IMR-90 (cell line): ENCODE data around the gene NDUFB5. TPM values are rescaled to one million over a fixed set of nuclear protein-coding genes. Genes with fewer than 3 reads are reported as not detected.

ENCODE experiments used
- ATAC-seq: fragments of 200-7000 bp; cut with Tn5 transposase; 2 replicates; pipeline ENCODE4 v1.9.1; 2020; ENCODE audit warnings: low read depth, mild to moderate bottlenecking, moderate library complexity
- BruUV-seq: library from RNA; stranded (reverse); fragments of 400-500 nt; replicated peaks from 2 replicates; lab custom pipeline; 2021; lab: Mats Ljungman, UMichigan
- CTCF ChIA-PET: fragments of 300-600 bp; formaldehyde crosslinking; extraction: SDS; loops from one replicate; lab custom pipeline; 2021; ENCODE audit warnings: antibody characterized with exemption; lab: Yijun Ruan, JAX
- POLR2A ChIA-PET: fragments of 300-600 bp; sonication (Branson Sonifier 250); formaldehyde crosslinking; loops from one replicate; lab custom pipeline; 2022; ENCODE audit warnings: antibody characterized with exemption; ENCODE audit not compliant: unreplicated experiment; lab: Charles Lee
- DNase-seq: peaks from one replicate; pipeline ENCODE4 v3.0.0; 2013
- H2AFZ ChIP-seq: replicated peaks from 2 replicates; pipeline ENCODE3; 2013; ENCODE audit warnings: low read length, mild to moderate bottlenecking; ENCODE audit not compliant: poor library complexity
- H2AK5ac ChIP-seq: 2 replicates; pipeline ENCODE4 v1.6.1; 2013; ENCODE audit warnings: low read depth, low read length, inconsistent platforms
- H2AK9ac ChIP-seq: replicated peaks from 2 replicates; pipeline ENCODE3; 2013; ENCODE audit warnings: mild to moderate bottlenecking, low read depth, low read length, moderate library complexity; ENCODE audit not compliant: poor library complexity
- H2BK120ac ChIP-seq: 2 replicates; pipeline ENCODE4 v1.6.1; 2013; ENCODE audit warnings: low read depth, low read length, inconsistent platforms
- H2BK15ac ChIP-seq: 3 replicates; pipeline ENCODE4 v1.6.1; 2013; ENCODE audit warnings: low read depth, low read length, inconsistent platforms
- H2BK20ac ChIP-seq: 2 replicates; pipeline ENCODE4 v1.6.1; 2013; ENCODE audit warnings: low read depth, mild to moderate bottlenecking, inconsistent platforms, low read length, moderate library complexity
- H2BK5ac ChIP-seq: 2 replicates; pipeline ENCODE4 v1.6.1; 2013; ENCODE audit warnings: mild to moderate bottlenecking, low read depth, low read length, inconsistent platforms; ENCODE audit not compliant: poor library complexity, severe bottlenecking
- H3K14ac ChIP-seq: replicated peaks from 2 replicates; pipeline ENCODE4 v1.6.1; 2013; ENCODE audit warnings: low read depth, low read length, inconsistent platforms
- H3K18ac ChIP-seq: 2 replicates; pipeline ENCODE4 v1.6.1; 2013; ENCODE audit warnings: low read depth, low read length, control low read depth
- H3K23ac ChIP-seq: 2 replicates; pipeline ENCODE4 v1.6.1; 2013; ENCODE audit warnings: low read depth, low read length, inconsistent platforms
- H3K27ac ChIP-seq: 2 replicates; pipeline ENCODE4 v1.5.1; 2013; ENCODE audit warnings: mild to moderate bottlenecking, control low read depth, low read length; ENCODE audit not compliant: insufficient read depth
- H3K27me3 ChIP-seq: 2 replicates; pipeline ENCODE4 v1.6.1; 2013; ENCODE audit warnings: low read length; ENCODE audit not compliant: control insufficient read depth, insufficient read depth
- H3K36me3 ChIP-seq: 2 replicates; pipeline ENCODE4 v1.6.1; 2013; ENCODE audit warnings: low read length, mixed read lengths; ENCODE audit not compliant: control insufficient read depth, insufficient read depth
- H3K4ac ChIP-seq: 2 replicates; pipeline ENCODE4 v1.6.1; 2013; ENCODE audit warnings: low read depth, low read length, inconsistent platforms
- H3K4me1 ChIP-seq: 2 replicates; pipeline ENCODE4 v1.6.1; 2013; ENCODE audit warnings: low read length, mixed read lengths; ENCODE audit not compliant: control insufficient read depth, insufficient read depth
- H3K4me2 ChIP-seq: 2 replicates; pipeline ENCODE4 v1.6.1; 2013; ENCODE audit warnings: low read depth, mild to moderate bottlenecking, control low read depth, low read length, moderate library complexity
- H3K4me3 ChIP-seq: 2 replicates; pipeline ENCODE4 v1.5.1; 2013; ENCODE audit warnings: low read depth, mild to moderate bottlenecking, control low read depth, low read length, moderate library complexity; ENCODE audit not compliant: insufficient read depth
- H3K56ac ChIP-seq: 2 replicates; pipeline ENCODE4 v1.6.1; 2013; ENCODE audit warnings: low read length, inconsistent platforms; ENCODE audit not compliant: insufficient read depth; ENCODE audit errors: extremely low read depth
- H3K79me1 ChIP-seq, 2 experiments: 2 replicates each; pipeline ENCODE4 v1.6.1; 2013; ENCODE audit warnings: low read length in 2 of 2, inconsistent platforms in 1 of 2, low read depth in 1 of 2
- H3K9ac ChIP-seq: 2 replicates; pipeline ENCODE4 v1.6.1; 2013; ENCODE audit warnings: low read depth, low read length, control low read depth
- H3K9me1 ChIP-seq: 2 replicates; pipeline ENCODE4 v1.6.1; 2013; ENCODE audit warnings: low read length, inconsistent platforms; ENCODE audit not compliant: insufficient read depth
- H3K9me3 ChIP-seq: 2 replicates; pipeline ENCODE4 v1.6.1; 2013; ENCODE audit warnings: low read length; ENCODE audit not compliant: control insufficient read depth, insufficient read depth
- H4K20me1 ChIP-seq: 2 replicates; pipeline ENCODE4 v1.6.1; 2013; ENCODE audit warnings: low read length, inconsistent platforms; ENCODE audit not compliant: insufficient read depth
- H4K5ac ChIP-seq: 2 replicates; pipeline ENCODE4 v1.6.1; 2013; ENCODE audit warnings: mild to moderate bottlenecking, low read depth, low read length, control low read depth
- H4K8ac ChIP-seq, 2 experiments: 2 replicates each; pipeline ENCODE4 v1.6.1; 2013; ENCODE audit warnings: low read depth in 2 of 2, low read length in 2 of 2, control low read depth in 1 of 2, inconsistent platforms in 1 of 2
- H4K91ac ChIP-seq: 2 replicates; pipeline ENCODE4 v1.6.1; 2013; ENCODE audit warnings: low read depth, low read length, inconsistent platforms; ENCODE audit not compliant: insufficient read depth
- CEBPB ChIP-seq: IDR thresholded peaks from 2 replicates; pipeline ENCODE4 v1.6.1; 2012; ENCODE audit warnings: low read depth, low read length, improper control_type of control experiment
- FOS ChIP-seq: fragments of 150-350 bp; IDR thresholded peaks from 2 replicates; pipeline ENCODE4 v1.6.1; 2016; ENCODE audit warnings: low read depth, low read length
- NFE2L2 ChIP-seq: fragments of 150-350 bp; IDR thresholded peaks from 2 replicates; pipeline ENCODE4 v1.6.1; 2016; ENCODE audit warnings: low read depth, mild to moderate bottlenecking, low read length
- POLR2A ChIP-seq: IDR thresholded peaks from 2 replicates; pipeline ENCODE4 v1.6.1; 2012; ENCODE audit warnings: mild to moderate bottlenecking, low read depth, low read length
- RCOR1 ChIP-seq: IDR thresholded peaks from 2 replicates; pipeline ENCODE4 v1.6.1; 2012; ENCODE audit warnings: mild to moderate bottlenecking, low read length, improper control_type of control experiment; ENCODE audit not compliant: insufficient replicate concordance
- RFX5 ChIP-seq: IDR thresholded peaks from 2 replicates; pipeline ENCODE4 v1.8.0; 2012; ENCODE audit warnings: low read depth, mild to moderate bottlenecking, low read length, moderate library complexity
- SMC3 ChIP-seq: fragments of 150-350 bp; IDR thresholded peaks from 2 replicates; pipeline ENCODE4 v1.6.1; 2016; ENCODE audit warnings: low read depth, mild to moderate bottlenecking, antibody characterized with exemption, low read length, moderate library complexity
- WGBS, 2 experiments: methylation state at CpG; one replicate each; pipeline versions ENCODE4 v1.1.5 to v1.1.7; 2013; ENCODE audit warnings: missing lambda C conversion rate in 2 of 2; ENCODE audit not compliant: insufficient read length in 1 of 2; ENCODE audit errors: extremely low coverage in 2 of 2; 5-methylcytosine and 5-hydroxymethylcytosine counted together
- dilution Hi-C: fragments of 300-500 bp; cut with HindIII; formaldehyde crosslinking; loops from one replicate; pipeline ENCODE4 v1.14.3; 2018; ENCODE audit warnings: low sequenced_read_pairs; ENCODE audit not compliant: unreplicated experiment
- in situ Hi-C: fragments of 300-500 bp; cut with MboI; formaldehyde crosslinking; loops from 3 replicates; pipeline ENCODE4 v1.14.3; 2019; ENCODE audit warnings: low sequenced_read_pairs, inconsistent platforms, mixed read lengths
- intact Hi-C: fragments of 100-400 bp; cut with micrococcal nuclease; formaldehyde crosslinking; loops from 2 replicates; pipeline ENCODE4 v1.10.0; 2022
- polyA plus RNA-seq, 3 experiments: library from polyadenylated mRNA; depleted of rRNA; stranded (reverse); fragments of >200 nt; gene quantifications; 2 replicates each; pipeline ENCODE4 v1.2.3, GENCODE V29; 2012; ENCODE audit warnings: low replicate concordance in 1 of 3
- total RNA-seq: library from RNA; depleted of rRNA; stranded (reverse); fragments of >200 nt; gene quantifications from 2 replicates; pipeline ENCODE4 v1.2.3, GENCODE V29; 2012

The NDUFB5 gene
- total and polyA plus RNA-seq, 2 of the 4 experiments (the other 2 are of a cell fraction), result 17.2 to 29.3 TPM

DNA sequence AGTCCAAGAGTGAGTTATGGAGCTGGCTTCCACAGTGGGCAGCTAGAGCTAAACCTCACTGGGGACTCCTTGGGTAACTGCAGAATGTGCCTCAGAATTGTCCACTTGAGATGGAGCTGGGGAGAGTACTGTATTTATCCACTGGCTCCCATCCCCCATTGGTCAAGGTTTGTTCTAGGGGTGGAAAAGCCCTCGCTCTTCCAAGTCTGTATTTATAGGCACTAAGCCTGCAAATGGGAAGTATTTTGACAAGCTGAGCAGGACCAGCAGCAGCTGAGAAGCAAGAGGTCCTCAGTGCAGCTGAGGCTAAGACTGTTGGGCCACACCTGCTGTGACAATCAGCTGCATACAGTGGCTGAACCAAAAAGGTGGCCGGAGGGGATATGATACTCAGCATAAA is 54.0 kb downstream of the NDUFB5 start:
- no peak overlapping the region for H2BK20ac ChIP-seq
- ChIA-PET CTCF (interaction anchor here (0.6 kb wide), 1 partner anchor 9 kb away, joined by 3 read pairs; no protein-coding TSS in a partner anchor), POLR2A (no interaction called here)
- H3K23ac ChIP-seq, result no peak overlapping the region
- H3K79me1 ChIP-seq, result peaks cover 51 to 81% of the 10 kb centered on the region in 2 experiments
- H3K9me3 ChIP-seq, result no peaks in the 10 kb centered on the region
- H4K91ac ChIP-seq, result no peak overlapping the region
- no peak overlapping the region for H3K27ac ChIP-seq
- intact Hi-C loops, result no loop called here
- no peak overlapping the region for H2AK5ac ChIP-seq
- no CpG with 5 or more reads among the region's 2 CpGs for WGBS, 2 experiments
- peaks cover 14% of the 10 kb centered on the region for H3K9me1 ChIP-seq
- H3K14ac ChIP-seq, result 0 out of 2 replicates have a peak overlapping the region, but pooled peaks have one; percentile 4
- H2BK5ac ChIP-seq, result no peak overlapping the region
- ATAC-seq (no peak), DNase-seq (no peak)
- dilution Hi-C loops, result no loop called here
- no peaks in the 10 kb centered on the region for H3K4me1 ChIP-seq
- no peak overlapping the region for H3K56ac ChIP-seq
- no peak overlapping the region for H3K4ac ChIP-seq
- no peak overlapping the region for H4K8ac ChIP-seq
- H3K36me3 ChIP-seq, result no peaks in the 10 kb centered on the region
- in situ Hi-C loops, result no loop called here
- no peak overlapping the region for H2BK15ac ChIP-seq
- no peaks in the 10 kb centered on the region for H3K27me3 ChIP-seq
- no peak overlapping the region for H3K9ac ChIP-seq
- H3K4me2 ChIP-seq, result no peak overlapping the region
- no peak overlapping the region for H2BK120ac ChIP-seq
- H3K18ac ChIP-seq, result no peak overlapping the region
- no peak overlapping the region for H2AFZ ChIP-seq
- no peak overlapping the region for H3K4me3 ChIP-seq
- TF ChIP-seq FOS (no peak), SMC3 (no peak), CEBPB (no peak), RCOR1 (no peak), NFE2L2 (no peak), POLR2A (no peak), RFX5 (no peak)
- H4K5ac ChIP-seq, result no peak overlapping the region
- H2AK9ac ChIP-seq, result no peak overlapping the region
- peaks cover 31% of the 10 kb centered on the region for H4K20me1 ChIP-seq
- no TSS peak for BruUV-seq
